ENCODE results near the gene ADAMTS16.
"Not testable (repeated sequence)": the region's sequence is repeated elsewhere in the genome, so short reads cannot be mapped to it uniquely, and the experiment has no call there.

GRCh38 chr5:5137851-5138250 lies 2.3 kb upstream of the ADAMTS16 start:
- not testable (repeated sequence) for TF ChIP-seq CTCF, POLR2A (IDR thresholded peaks at IDR 0.05)
